GM18520 (cell line): ENCODE measurements around the gene TBC1D7.

Experiments used
- ATAC-seq: cut with Tn5 transposase; IDR thresholded peaks from one replicate; pipeline ENCODE4 v1.9.1; 2021; ENCODE audit not compliant: unreplicated experiment

TBC1D7 gene

DNA sequence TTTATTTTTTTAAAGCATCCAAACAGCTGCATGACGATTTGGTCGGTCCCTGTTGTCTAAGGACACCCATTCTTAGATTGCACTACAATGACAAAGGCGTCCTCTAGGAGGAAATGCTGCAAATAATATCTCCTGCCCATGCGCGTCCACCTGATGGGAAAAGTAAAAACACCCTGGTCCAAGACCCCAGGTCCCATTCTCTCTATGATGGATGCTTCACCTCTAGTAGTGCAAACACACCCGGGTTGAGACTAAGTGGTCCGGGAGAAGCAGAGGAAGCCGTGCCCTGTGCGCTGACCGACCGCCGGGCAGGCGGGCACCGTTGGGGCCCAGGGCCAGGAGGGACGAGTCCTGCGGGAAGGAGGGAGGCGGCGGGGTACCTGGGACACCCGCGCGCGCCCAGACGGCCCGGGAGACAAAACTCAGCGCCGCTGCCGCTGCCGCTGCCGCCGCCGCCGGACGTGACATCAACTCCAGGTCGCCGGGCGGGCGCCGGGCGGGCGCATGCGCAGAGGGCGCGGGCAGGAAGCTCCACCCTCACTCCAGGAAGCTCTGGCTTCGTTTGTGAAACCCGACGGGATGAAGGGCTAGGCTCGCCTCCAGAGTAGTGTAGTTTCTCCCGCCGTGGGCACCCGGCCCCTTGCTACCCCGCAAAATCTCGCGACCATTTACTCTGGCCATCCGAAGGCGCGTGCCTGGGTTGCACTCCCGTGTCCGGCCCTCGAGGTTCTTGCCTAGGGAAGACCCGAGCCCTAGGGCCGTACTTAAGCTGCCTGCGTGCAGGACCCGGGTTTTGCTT is at the start of gene TBC1D7:
TBC1D7 (minus strand) TSS at position 462 of the 799 bp plus-strand sequence. CDS start 1,639 bp downstream, outside the sequence.
- peak; percentile 90 for ATAC-seq

DNA sequence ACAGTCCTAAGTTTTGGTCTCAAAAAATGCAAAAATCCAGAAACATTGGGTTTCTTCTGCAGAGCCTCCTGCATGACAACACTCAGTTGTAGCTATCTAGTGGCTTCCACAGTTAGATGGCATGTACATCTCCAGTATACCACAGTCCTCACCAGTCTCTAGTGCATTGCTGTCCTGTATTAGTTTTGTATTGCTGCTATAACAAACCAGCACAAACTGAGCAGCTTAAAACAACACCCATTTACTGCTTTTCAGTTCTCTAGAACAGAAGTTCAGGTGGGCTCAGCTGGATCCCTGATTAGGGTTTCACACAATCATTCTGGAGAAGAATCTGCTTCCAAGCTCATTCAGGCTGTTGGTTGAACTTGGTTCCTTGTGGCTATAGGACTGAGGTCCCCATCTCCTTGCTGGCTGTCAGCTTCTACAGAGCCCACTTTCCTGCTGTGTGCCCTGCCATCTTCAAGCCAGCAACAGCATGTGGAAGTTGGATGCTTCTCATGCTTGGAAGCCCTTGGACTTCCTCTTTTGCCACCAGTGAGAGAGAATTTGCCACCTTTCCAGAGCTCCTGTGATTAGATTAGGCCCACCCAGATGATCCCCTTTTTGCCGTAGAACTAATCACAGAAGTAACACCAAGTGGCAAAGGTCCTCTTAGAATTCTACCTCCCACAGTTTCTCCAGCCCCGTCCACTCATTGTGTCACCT is 48.9 kb upstream of the TBC1D7 start:
- no peak for ATAC-seq

DNA sequence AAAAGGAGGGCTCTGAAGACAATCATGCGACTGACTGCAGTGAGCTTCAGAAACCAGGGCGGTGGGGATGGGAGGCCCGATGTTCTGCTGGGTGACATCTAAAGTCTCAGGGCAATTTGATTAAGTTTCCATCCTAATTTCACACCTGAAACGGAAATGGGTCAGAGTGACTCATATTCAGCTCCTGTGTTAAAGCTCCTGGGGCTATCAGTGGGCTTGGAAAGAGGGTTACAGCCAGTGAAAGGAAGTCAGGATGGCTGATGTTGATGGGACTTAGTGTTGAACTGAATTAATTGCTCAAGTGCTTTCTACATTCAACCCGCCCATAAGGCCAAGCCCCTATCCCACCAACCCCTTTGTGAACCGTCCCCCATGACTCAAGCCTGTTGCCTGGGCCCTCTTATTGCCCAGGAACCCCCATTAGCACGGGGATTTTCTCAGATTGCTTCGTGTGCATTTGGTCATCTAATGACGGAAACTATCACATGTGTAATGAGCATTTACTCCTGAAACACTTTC is 47.1 kb upstream of the TBC1D7 start:
- ATAC-seq, result peak; percentile 73

DNA sequence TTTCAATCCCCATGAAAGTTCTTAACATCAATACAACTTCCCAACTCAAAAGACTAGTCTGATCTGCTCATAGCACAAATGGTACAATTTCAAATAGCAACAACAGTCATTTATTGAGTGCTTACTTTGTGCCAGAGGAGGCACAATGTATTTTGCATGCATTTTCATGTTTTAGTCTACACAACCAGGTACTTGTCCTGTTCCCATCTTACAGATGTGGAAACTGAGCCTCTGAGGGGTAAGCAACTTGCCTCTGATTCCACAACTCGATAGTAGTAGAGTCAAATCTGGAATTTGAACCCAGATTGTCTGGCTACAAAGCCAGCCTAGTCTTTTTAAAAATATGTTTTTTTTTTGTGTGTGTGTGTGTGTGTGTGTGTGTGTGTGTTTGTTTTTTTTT is 45.6 kb upstream of the TBC1D7 start:
- no peak for ATAC-seq

DNA sequence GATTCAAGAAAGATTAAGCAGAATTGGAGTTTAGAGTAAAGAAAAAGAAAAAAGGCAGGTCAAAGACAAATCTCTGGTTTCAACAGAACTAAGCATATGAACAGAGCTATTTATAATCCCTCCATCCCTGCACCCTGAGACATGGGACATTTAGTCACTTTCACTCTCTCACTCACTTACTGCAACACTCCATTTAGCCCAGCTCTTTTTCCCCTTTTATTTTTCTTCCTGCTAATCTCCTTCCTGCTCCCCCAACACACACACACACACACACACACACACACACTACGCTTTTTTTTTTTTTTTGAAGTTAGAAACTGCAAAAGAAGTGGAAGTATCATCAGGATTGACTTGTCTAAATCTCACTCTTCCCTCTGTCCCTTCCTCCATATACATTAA is 45.1 kb upstream of the TBC1D7 start:
- no peak for ATAC-seq

DNA sequence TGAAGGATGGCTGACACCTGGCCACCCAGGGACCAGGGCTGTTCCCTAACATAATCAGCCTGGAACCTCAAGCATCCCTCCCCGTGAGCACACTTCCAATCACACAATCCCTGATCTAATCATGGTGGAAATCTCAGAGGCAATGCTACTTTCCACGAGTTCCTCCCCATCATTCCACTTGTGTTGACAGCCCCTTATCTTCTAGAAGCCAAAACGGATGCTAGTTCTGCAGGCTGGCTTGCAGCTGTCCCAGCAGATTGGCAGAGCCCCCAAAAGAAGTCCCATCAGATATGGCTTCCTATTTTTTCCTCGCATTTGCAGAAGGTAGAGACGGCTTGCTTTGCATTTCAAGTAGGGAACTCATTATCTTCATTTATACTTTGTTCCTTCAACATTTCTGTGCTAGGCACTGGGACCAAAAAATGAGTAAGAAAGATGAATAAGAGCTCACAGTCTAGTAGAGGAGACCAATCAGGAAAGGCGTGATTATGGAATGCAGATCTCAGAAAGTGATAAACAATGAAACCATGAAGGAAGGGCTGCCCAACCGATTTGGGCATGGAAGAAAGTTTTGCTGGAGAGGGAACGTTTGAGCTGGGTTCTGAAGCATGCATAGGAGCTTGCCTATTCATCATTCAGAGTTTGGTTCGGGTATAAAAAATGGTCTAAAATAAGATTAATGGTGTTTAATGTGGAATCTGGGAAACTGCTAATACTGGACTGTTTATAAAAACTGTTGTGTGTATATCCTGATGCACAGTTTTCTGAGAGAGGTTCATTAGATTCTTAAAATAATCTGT is 44.6 kb upstream of the TBC1D7 start:
- no peak for ATAC-seq

DNA sequence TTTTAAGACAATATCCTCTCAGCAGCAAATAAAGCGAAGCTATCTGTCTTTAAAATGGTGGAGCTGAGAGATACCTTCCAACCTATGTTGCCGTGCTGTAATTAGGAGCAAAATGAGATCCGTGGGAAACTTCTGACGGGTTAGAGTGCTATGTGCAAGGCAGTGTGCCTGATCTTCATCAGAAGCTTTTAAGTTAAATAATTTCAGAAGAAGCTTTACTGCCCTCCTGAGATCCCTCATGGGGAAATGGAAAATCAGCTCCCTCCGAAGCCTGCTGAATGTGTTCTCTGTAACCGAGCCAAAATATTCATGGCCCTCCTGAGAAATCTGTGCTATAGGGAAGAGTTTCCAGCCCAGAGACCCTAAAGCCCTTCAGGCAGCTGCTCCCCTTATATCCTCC is 43.7 kb upstream of the TBC1D7 start:
- ATAC-seq, result no peak

DNA sequence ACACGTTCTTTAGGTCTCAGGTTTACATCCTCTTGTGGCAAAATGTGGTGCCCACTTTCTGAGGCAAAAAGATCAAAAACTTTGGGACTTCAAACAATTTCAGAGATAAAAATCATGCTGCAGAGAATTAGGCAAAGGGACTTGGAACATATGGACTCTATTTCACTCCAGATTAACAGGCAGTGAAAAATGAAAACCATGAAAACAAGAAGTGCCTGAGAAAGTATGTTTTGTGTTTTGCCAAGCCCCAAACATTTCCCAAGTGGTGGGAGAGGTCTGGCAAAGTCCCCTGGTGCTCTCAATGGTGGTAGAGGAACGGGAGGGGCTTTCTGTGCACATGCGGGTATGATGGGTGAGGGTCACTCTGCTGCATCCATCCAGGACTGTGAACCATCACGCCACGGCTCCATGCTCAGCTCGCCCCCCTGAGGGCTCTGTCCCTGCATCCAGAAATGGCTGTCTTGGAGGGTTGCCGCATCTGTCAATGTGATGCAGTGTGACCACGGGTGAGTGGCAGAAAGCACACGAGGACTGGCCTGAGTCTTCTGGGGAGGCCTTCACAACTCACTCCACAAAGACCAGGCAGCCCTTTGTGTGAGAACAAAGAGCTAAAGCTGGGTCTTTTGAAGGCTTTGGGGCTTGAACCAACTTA is 43.2 kb upstream of the TBC1D7 start:
- ATAC-seq, result no peak

DNA sequence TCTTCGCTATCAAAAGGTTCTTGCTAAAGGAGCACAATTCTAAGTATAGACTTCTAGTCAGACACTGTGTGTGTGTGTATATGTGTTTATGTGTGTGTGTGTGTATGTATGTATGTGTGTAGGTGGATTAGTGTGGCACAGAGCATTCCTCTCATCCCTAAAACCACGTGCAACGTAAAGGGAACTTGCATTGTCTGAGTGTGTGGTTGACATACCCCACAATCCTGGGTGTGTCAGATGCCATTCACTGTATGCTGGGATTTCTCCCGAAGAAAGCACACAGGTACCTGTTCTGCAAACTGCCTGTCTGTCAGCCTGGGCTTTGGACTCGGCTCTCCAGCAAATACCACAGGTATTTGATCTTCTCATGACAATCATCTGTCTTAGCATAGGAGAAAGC is 42.3 kb upstream of the TBC1D7 start:
- no peak for ATAC-seq

DNA sequence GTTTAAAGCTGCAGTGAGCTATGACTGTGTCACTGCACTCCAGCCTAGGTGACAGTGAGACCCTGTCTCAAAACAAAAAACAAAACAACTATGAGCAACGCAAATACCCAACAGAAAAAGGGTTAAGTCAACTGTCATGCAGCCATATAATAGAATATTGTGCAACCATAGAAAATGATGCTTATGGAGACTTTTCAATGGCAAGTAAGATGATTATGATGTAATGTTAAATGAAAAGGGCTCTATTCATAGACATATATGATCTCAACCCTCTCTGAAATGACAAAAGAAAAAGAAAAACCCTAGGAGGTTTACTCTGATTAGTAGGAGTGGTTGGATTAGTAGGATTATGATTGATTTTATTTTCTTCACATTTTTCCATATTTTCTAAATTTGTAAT is 41.3 kb upstream of the TBC1D7 start:
- no peak for ATAC-seq

DNA sequence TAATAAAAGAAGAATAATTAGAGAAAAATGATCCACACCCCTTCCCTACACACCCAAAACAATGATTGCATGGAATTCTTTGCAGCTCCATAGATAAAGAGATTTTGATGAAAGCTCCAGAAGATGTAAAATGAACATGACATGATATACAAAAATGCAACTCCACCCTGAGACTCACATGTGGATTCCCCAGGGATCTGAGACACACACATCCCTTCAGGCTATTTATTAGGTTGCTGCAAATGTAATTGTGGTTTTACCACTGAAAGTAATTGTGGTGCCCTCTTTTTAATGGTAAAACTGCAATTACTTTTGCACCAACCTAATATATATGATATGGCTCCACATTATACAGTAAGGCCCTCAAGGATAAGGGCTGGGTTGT is 40.4 kb upstream of the TBC1D7 start:
- no peak for ATAC-seq

DNA sequence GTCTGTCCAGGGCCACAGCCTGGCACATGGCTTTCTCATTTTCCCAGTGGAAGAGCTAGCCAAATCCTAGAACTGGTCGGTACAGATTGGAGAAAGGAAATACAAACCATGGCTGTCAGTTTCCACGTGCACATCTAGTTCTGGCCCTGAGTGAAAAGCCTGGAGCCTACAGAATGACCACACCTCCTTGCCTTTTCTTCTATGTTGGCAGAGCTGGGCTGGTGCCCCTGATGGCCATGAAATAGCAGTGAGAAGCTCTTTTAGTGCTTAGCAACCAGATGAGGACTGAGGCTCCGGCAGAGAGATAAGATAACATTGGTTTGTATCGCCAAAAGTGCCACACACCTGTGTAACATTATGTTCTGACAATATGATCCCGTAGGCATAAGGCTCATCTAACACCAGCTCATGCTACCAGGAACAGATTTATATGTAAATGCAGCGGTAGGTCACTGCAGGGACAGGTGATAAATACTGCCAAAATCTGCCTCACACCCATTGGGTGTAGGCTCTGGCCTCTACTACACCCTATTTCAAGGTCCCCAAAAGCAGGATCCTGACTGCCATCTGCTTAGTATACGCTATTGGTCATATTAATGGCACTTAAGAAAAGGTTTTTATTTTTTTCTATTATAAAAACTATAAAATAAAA is 39.9 kb upstream of the TBC1D7 start:
- no peak for ATAC-seq

DNA sequence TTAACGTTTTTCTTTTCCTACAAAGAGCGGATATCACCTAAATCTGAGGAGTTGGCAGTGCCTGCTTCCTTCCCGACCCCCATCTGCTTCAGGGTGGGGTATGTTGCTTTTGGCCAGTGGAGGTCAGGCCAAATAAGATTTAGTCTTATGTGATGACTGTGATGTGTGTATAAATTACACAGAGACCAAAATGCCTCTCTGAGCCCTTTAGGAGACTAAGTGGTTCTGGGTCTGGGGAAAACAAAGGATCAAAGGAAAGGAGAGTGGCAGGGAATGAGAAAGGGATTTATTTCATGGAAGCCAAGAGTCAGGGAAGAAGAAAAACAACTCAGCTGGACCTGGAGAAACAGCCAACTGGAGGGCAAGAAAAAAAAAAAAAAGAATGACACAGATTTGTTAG is 39.1 kb upstream of the TBC1D7 start:
- ATAC-seq, result no peak

DNA sequence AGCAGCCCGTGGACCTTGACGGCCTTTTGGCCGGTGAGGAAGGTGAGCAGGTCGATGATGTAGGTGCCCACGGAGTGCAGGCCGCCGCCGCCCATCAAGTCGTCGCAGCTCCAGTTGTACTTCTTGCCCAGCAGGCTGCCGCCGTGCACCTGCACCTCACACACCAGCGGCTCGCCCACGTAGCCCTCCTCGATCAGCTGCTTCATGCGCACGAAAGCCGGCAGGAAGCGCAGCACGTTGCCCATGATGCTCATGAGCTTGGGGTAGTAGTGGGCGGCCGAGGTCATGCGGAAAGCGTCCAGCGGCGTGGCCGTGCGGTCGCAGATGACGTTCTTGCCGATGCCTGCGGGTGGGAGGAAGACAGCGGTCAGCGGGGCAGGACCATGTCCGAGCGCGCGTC is 37.0 kb upstream of the TBC1D7 start:
- no peak for ATAC-seq

DNA sequence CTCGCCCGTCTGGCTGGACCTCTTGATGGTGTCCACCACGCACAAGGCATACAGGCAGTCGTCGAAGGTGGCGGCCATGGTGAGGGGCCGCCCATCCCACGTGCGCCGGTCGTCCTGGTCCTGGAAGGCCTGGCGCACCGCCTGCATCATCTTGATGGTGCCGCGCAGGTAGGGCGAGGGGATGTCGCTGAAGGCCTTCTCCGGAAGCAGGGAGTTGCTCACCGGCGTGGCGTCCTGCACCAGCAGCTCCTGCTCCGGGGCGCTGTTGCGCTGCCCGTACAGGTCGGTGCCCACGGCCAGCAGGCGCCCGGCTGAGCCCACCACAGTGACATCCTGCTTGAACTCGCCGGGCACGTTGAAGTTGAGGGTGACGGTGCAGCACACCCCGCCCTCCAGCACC is 36.5 kb upstream of the TBC1D7 start:
- ATAC-seq, result no peak

DNA sequence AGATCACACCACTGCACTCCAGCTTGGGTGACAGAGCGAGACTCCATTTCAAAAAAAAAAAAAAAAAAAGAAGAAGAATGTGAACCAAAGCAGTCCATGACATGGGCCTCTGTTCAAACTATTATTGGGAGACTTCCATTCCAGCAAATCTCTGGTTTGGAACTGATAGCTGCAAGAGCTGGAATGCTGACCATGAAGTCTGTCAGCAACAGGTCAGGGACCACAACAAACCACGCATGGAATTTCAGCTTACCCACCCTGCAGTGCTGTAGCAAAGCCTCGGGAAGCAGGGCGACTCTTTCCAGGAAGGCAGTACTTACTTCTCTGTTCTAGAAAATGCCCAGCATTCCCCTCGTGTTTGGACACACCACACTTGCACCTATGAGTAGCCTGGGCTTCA is 34.1 kb upstream of the TBC1D7 start:
- ATAC-seq, result no peak

DNA sequence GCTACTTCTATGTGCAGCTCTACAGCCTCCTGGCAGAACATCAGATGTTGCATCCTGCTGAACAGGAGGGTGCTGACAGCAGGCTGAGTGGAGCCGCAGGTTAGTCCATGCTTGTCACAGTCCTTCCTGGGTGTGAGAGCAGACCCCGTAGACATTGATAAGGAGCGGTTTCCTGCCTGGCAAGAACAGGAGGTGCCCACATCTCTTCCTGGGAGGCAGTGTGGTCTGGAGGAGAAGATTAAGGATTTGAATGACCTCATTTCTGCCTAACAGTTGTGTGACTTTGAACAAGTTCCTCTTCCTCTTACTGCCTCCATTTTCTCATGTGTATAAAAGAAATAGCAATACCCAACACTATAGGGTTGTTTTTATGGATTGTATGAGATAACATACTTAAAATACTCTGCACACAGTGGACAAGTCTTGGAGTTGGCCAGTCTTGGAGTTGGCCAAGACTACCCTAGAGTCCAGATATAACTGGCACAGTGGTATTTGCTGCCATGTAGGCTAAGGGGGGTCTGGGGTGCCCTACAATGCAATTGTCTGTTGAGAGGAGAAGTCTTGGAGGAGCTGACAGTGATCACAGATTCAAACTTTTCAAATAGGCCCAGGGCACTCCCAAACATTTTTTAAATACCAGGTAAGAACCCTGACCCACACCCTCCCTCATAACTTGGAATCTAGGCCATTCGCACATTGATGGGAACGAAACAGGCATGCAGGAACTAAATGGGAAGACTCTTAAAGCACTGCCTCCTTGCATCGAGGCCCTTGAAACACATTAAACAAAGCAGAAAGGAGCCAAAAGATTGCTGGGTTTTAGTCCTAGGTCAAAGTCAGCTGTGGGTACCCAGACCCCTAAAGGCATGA is 32.6 kb upstream of the TBC1D7 start:
- ATAC-seq, result no peak

DNA sequence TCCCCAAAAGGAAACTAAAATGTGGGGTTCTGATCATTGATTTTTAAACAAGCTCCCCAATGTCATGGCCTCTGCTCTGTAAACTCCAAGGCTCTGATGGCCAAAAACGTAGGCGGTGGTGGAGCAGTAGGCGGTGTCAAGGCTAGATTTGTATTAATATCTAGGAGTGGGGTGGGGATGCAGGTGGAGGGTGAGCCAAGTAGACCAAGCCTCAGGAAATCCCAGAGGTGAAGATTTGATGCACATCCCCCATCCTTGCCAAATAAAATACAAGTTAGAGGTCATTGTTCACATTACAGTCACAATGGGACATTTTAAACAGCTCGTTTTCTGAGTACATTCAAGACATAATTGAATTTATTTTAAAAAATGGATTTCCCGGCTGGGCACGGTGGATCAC is 30.9 kb upstream of the TBC1D7 start:
- no peak for ATAC-seq

DNA sequence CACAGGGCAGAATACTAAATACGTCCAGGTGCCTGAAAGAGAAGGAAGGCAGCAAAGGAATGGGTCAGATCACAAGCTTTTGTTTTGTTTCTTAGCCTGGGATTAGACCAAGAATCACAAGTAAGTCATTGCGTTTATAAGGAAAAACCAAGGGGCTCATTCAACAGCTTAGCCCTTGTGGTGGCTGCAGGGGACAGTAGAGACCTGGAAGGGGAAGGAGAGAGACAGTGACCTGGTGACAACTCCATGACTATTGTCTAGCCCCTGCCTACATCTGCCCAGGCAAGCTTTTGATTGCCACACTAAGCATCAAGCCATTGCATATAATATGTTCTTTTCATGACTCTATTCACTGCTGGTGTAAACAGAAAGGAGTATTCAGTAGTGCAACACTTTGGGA is 30.2 kb upstream of the TBC1D7 start:
- no peak for ATAC-seq
